ENCODE measurements around the gene CBX5. TPM values are rescaled to one million over a fixed set of nuclear protein-coding genes. Genes with fewer than 3 reads are reported as not detected.
A peak's percentile ranks its signal among the peaks of the same experiment; 100 is the strongest.
"Not testable (repeated sequence)": the region's sequence is repeated elsewhere in the genome, so short reads cannot be mapped to it uniquely, and the experiment has no call there.

The CBX5 gene
- total RNA-seq, 2 experiments from 2014 or later: 38.8 to 38.9 TPM

DNA sequence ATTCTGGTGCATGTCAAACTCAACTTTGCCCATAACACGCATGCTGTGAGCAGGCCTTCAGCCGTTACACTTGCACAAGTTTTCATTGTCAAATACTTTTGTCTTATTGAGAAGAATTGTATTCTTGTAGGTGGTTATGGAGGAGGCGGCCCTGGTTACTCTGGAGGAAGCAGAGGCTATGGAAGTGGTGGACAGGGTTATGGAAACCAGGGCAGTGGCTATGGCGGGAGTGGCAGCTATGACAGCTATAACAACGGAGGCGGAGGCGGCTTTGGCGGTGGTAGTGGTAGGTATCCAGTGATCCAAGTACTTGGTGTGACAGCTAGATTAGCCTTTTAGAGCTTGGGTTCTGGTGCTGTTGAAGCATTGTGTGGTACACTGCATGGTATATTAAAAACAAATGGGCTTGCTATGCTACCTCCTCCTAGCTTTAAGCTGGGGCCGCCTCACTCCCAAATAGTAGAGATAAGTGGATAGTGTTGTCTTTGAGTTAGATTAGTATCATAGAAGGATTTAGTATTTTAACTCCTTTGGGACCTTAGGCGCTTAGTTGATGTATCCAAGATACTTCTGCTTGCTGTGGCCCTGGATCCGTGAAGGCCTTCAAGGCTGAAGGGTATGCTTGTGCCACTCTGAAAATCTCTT lies 3.1 kb upstream of the CBX5 start:
- DNase-seq: peak in 1 of 14 experiments; percentile 33
- no peak overlapping the region for H3K27ac Mint-ChIP-seq

DNA sequence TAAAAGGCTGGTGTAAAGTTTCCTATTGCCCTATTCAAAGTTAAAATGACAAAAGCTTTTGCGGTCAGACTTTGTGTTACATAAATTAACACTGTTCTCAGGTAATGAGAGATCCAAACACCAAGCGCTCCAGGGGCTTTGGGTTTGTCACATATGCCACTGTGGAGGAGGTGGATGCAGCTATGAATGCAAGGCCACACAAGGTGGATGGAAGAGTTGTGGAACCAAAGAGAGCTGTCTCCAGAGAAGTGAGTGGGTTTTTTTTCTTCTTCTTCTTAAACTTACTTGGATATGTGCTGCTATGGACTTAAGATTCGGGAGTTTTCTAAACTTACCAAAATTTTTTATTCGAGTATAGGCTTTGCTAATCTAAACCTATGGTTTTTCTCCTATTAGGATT lies 1.8 kb upstream of the CBX5 start:
- DNase-seq; H3K9me3 ChIP-seq (ENCODE audit: control insufficient read depth in 1 of 2, insufficient read depth in 1 of 2, low read length in 2 of 2); H3K27me3 Mint-ChIP-seq; H3K27me3 ChIP-seq (ENCODE audit: control insufficient read depth in 1 of 2, insufficient read depth in 2 of 2, low read length in 2 of 2); H3K36me3 Mint-ChIP-seq (ENCODE audit: low read depth); H3K9me3 Mint-ChIP-seq; H3K27ac Mint-ChIP-seq; H3K4me3 Mint-ChIP-seq; ATAC-seq (ENCODE audit: poor library complexity): not testable (repeated sequence)
- Histone ChIP-seq H3K4me1 (ENCODE audit: insufficient read depth, low read length) (peaks cover 56% of the 10 kb centered on the region), H3K4me3 (ENCODE audit: low read length) (peak overlapping the region; percentile 80), H3K27ac (ENCODE audit: low read depth in 1 of 2, low read length in 2 of 2) (peak overlapping the region; percentile 93 to 95), H3K36me3 (ENCODE audit: insufficient read depth, low read length) (peaks cover 59% of the 10 kb centered on the region)
- H3K4me1 Mint-ChIP-seq (ENCODE audit: low read depth): peaks cover 16% of the 10 kb centered on the region
- ChIA-PET POLR2A (interaction anchor here (0.6 to 3.4 kb wide), 6 partner anchors 10 to 76 kb away, joined by 3 to 82 read pairs (median 42); partner anchors contain the start of gene COPZ1), CTCF (interaction anchor here (0.8 to 1.1 kb wide), 4 partner anchors 14 to 87 kb away, joined by 3 to 4 read pairs (median 3); no protein-coding TSS in a partner anchor)
- intact Hi-C loops (cut with DNase I, micrococcal nuclease): loop anchor here (2.0 kb wide), 2 partner anchors 43 to 77 kb away; partner anchors contain the start of gene COPZ1 (in 1 of the 2)

More for the DNA sequence above, 3.1 kb upstream of the CBX5 start:
- Mint-ChIP-seq H3K27me3 (no peaks in the 10 kb centered on the region), H3K9me3 (no peaks in the 10 kb centered on the region), H3K4me3 (no peak overlapping the region), H3K4me1 (ENCODE audit: low read depth) (peaks cover 10% of the 10 kb centered on the region), H3K36me3 (ENCODE audit: low read depth) (no peaks in the 10 kb centered on the region)
- Histone ChIP-seq H3K4me1 (ENCODE audit: insufficient read depth, low read length) (peaks cover 42% of the 10 kb centered on the region), H3K27ac (ENCODE audit: low read depth in 1 of 2, low read length in 2 of 2) (peak overlapping the region; percentile 1 to 5), H3K4me3 (ENCODE audit: low read length) (peak overlapping the region; percentile 80), H3K36me3 (ENCODE audit: insufficient read depth, low read length) (peaks cover 70% of the 10 kb centered on the region), H3K9me3 (ENCODE audit: control insufficient read depth in 1 of 2, insufficient read depth in 1 of 2, low read length in 2 of 2) (no peaks in the 10 kb centered on the region), H3K27me3 (ENCODE audit: control insufficient read depth in 1 of 2, insufficient read depth in 2 of 2, low read length in 2 of 2) (no peaks in the 10 kb centered on the region)
- POLR2A ChIA-PET: interaction anchor here (0.6 to 1.2 kb wide), 2 partner anchors 10 to 76 kb away, joined by 3 read pairs; no protein-coding TSS in a partner anchor
- CTCF ChIA-PET: no interaction called here
- intact Hi-C loops (cut with DNase I, micrococcal nuclease): no loop called here
- no peak for ATAC-seq (ENCODE audit: poor library complexity)
- TF ChIP-seq, protein P1, sequence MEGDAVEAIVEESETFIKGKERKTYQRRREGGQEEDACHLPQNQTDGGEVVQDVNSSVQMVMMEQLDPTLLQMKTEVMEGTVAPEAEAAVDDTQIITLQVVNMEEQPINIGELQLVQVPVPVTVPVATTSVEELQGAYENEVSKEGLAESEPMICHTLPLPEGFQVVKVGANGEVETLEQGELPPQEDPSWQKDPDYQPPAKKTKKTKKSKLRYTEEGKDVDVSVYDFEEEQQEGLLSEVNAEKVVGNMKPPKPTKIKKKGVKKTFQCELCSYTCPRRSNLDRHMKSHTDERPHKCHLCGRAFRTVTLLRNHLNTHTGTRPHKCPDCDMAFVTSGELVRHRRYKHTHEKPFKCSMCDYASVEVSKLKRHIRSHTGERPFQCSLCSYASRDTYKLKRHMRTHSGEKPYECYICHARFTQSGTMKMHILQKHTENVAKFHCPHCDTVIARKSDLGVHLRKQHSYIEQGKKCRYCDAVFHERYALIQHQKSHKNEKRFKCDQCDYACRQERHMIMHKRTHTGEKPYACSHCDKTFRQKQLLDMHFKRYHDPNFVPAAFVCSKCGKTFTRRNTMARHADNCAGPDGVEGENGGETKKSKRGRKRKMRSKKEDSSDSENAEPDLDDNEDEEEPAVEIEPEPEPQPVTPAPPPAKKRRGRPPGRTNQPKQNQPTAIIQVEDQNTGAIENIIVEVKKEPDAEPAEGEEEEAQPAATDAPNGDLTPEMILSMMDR (IDR thresholded peaks at IDR 0.05): no peak

DNA sequence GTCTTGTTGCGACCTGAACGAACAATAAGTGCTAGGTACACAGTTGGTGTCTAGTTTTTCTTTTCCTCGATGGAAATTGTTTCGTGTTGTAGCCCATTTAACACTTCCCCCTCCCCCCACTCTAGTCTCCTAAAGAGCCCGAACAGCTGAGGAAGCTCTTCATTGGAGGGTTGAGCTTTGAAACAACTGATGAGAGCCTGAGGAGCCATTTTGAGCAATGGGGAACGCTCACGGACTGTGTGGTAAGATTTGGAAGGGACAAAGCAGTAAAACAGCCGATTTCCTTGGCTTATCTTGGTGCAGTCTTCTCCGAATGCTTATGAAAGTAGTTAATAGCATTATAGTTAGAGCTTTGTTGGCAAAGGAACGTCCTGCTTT lies 1.3 kb upstream of the CBX5 start:
- not testable (repeated sequence) for ATAC-seq (ENCODE audit: poor library complexity); H3K36me3 Mint-ChIP-seq (ENCODE audit: low read depth); H3K4me3 Mint-ChIP-seq; H3K27me3 ChIP-seq (ENCODE audit: control insufficient read depth in 1 of 2, insufficient read depth in 2 of 2, low read length in 2 of 2); H3K9me3 ChIP-seq (ENCODE audit: control insufficient read depth in 1 of 2, insufficient read depth in 1 of 2, low read length in 2 of 2); H3K9me3 Mint-ChIP-seq; H3K27me3 Mint-ChIP-seq; H3K27ac Mint-ChIP-seq; DNase-seq
- ChIA-PET CTCF (interaction anchor here (0.8 to 1.1 kb wide), 4 partner anchors 15 to 88 kb away, joined by 3 to 4 read pairs (median 3); no protein-coding TSS in a partner anchor), POLR2A (interaction anchor here (0.6 to 3.4 kb wide), 7 partner anchors 10 to 77 kb away, joined by 3 to 82 read pairs (median 29); partner anchors contain the start of gene COPZ1)
- peak overlapping the region; percentile 80 for H3K4me3 ChIP-seq (ENCODE audit: low read length)
- H3K4me1 Mint-ChIP-seq (ENCODE audit: low read depth): peaks cover 21% of the 10 kb centered on the region
- peaks cover 57% of the 10 kb centered on the region for H3K4me1 ChIP-seq (ENCODE audit: insufficient read depth, low read length)
- peaks cover 55% of the 10 kb centered on the region for H3K36me3 ChIP-seq (ENCODE audit: insufficient read depth, low read length)
- intact Hi-C loops (cut with DNase I, micrococcal nuclease): loop anchor here (2.0 kb wide), 2 partner anchors 44 to 78 kb away; partner anchors contain the start of gene COPZ1 (in 1 of the 2)
- H3K27ac ChIP-seq (ENCODE audit: low read depth in 1 of 2, low read length in 2 of 2): peak overlapping the region; percentile 93 to 95
